HEK293T (cell line): ENCODE data around the gene CPA2.

Experiments used
- ARNT ChIP-seq: fragments of 450-650 bp; IDR thresholded peaks from 2 replicates; pipeline ENCODE4 v1.6.1; 2017; ENCODE audit warnings: mild to moderate bottlenecking
- BHLHE40 ChIP-seq: fragments of 450-650 bp; IDR thresholded peaks from 2 replicates; pipeline ENCODE4 v1.6.1; 2016; ENCODE audit warnings: mild to moderate bottlenecking, moderate library complexity, borderline replicate concordance
- CTBP1 ChIP-seq: fragments of 450-650 bp; IDR thresholded peaks from 2 replicates; pipeline ENCODE4 v1.6.1; 2016; ENCODE audit warnings: borderline replicate concordance
- ELF4 ChIP-seq: fragments of 450-650 bp; IDR thresholded peaks from 2 replicates; pipeline ENCODE4 v1.6.1; 2017; ENCODE audit warnings: antibody characterized with exemption
- FOXA1 ChIP-seq: fragments of 450-650 bp; IDR thresholded peaks from 2 replicates; pipeline ENCODE4 v1.6.1; 2016; ENCODE audit warnings: mild to moderate bottlenecking
- FOXK2 ChIP-seq: fragments of 450-650 bp; IDR thresholded peaks from 2 replicates; pipeline ENCODE4 v1.6.1; 2016; ENCODE audit warnings: mild to moderate bottlenecking
- FOXM1 ChIP-seq: fragments of 450-650 bp; IDR thresholded peaks from 2 replicates; pipeline ENCODE4 v1.6.1; 2017; ENCODE audit warnings: mild to moderate bottlenecking, borderline replicate concordance
- HDGF ChIP-seq: fragments of 450-650 bp; IDR thresholded peaks from 2 replicates; pipeline ENCODE4 v1.6.1; 2017; ENCODE audit warnings: antibody characterized with exemption, borderline replicate concordance
- L3MBTL2 ChIP-seq: fragments of 450-650 bp; conservative IDR thresholded peaks from 2 replicates; pipeline ENCODE4 v1.6.1; 2016; ENCODE audit warnings: mild to moderate bottlenecking
- NFRKB ChIP-seq: fragments of 450-650 bp; IDR thresholded peaks from 2 replicates; pipeline ENCODE4 v1.6.1; 2016; ENCODE audit warnings: mild to moderate bottlenecking, moderate library complexity
- SP1 ChIP-seq: fragments of 450-650 bp; IDR thresholded peaks from 2 replicates; pipeline ENCODE4 v1.6.1; 2017
- SUZ12 ChIP-seq: fragments of 450-650 bp; IDR thresholded peaks from 2 replicates; pipeline ENCODE4 v1.6.1; 2016; ENCODE audit warnings: mild to moderate bottlenecking
- TARDBP ChIP-seq: fragments of 450-650 bp; IDR thresholded peaks from 2 replicates; pipeline ENCODE4 v1.6.1; 2016
- TF ChIP-seq, protein P1 (sequence below): fragments of 450-650 bp; IDR thresholded peaks from 2 replicates; pipeline ENCODE4 v1.6.1; 2016

DNA sequence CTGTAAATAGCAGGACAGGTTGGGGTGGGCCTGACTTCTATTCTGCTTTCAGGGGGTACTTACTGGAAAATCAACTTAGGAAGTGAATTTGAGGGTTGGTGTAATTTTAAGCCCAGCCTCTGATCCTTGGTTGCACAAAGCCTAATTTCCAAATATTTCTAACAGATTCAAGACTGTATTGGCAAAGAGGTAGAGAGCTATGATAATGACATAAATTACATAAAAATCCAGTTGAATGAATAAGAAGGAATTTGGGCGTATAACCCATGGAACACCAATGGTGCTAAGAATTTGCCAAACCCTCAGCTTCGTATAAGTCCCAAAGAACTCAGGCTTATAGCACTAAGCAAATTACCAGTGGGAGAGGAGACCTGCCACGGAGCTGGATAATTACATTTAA is 38.2 kb downstream of the CPA2 start:
- TF ChIP-seq TARDBP = no peak
- no peak for TF ChIP-seq ARNT
- TF ChIP-seq ELF4 = no peak
- no peak for TF ChIP-seq SP1
- TF ChIP-seq HDGF = no peak
- no peak for TF ChIP-seq BHLHE40
- no peak for TF ChIP-seq FOXA1
- TF ChIP-seq FOXM1 = no peak
- TF ChIP-seq L3MBTL2 = no peak
- no peak for TF ChIP-seq FOXK2
- no peak for TF ChIP-seq NFRKB
- TF ChIP-seq SUZ12 = no peak
- no peak for TF ChIP-seq CTBP1
- TF ChIP-seq, protein P1, sequence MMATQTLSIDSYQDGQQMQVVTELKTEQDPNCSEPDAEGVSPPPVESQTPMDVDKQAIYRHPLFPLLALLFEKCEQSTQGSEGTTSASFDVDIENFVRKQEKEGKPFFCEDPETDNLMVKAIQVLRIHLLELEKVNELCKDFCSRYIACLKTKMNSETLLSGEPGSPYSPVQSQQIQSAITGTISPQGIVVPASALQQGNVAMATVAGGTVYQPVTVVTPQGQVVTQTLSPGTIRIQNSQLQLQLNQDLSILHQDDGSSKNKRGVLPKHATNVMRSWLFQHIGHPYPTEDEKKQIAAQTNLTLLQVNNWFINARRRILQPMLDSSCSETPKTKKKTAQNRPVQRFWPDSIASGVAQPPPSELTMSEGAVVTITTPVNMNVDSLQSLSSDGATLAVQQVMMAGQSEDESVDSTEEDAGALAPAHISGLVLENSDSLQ = no peak
